Measurements from ENCODE around the gene ZNF184.
A peak's percentile ranks its signal among the peaks of the same experiment; 100 is the strongest.

ZNF184 gene

DNA sequence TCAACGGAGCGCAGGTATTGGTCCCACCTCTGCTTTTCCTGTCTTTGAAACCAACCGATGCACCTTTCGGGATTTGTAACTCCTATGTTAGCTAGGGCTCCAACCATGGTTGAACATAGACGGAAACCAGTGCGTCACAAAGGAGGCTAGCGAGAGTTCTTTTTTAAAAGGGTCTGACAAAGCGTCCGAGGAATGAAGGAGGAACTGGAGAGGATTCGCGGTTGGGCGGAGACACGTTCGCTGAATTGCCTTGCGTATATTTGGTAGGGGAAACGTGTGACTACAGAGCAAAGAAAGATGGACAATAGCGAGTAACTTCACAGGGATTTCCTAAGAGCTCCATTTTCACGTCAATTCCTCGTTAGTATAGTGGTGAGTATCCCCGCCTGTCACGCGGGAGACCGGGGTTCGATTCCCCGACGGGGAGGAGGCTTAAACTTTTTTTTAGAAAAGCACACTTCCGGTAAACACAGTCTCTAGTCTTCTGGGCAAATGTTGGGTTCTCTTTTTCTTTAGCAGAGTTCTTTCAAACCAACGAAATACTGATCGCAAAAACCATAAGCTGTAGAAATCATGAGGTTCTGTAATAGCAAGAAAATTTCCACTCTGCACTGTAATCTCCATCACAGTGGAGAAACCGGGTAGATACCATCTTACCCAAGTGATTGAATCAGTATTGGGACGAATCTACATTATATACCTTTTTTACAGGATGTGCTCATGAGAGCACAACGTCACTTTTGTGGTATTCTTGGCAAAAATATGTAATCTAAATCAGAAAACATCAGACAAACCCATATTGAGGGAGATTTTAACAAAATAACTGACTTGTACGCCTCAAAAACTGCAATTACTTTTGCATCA is 6.6 kb upstream of the ZNF184 start:
- peak; percentile 73 for DNase-seq (ENCODE audit: low spot score)

DNA sequence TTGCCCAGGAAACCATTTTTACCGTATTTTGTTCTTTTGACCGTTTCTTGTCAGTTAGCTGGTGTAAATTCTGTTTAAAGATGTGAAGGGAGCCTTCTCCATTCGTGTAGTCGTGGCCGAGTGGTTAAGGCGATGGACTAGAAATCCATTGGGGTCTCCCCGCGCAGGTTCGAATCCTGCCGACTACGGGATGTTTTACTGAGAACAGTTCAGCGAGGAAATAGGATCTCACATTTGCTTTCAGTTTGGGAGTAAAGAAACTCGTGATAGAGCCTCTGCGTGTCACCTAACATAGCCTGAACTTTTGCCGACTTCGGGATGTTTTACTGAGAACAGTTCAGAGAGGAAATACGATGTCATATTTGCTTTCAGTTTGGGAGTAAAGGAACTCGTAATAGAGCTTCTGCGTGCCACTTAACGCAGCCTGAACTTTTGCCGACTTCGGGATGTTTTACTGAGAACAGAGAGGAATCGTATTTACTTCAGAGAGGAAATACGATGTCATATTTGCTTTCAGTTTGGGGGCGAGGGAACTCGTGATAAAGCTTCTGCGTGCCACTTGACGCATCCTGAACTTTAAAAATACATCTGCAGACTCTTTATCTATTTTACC is 5.9 kb upstream of the ZNF184 start:
- DNase-seq (ENCODE audit: low spot score): peak; percentile 63

DNA sequence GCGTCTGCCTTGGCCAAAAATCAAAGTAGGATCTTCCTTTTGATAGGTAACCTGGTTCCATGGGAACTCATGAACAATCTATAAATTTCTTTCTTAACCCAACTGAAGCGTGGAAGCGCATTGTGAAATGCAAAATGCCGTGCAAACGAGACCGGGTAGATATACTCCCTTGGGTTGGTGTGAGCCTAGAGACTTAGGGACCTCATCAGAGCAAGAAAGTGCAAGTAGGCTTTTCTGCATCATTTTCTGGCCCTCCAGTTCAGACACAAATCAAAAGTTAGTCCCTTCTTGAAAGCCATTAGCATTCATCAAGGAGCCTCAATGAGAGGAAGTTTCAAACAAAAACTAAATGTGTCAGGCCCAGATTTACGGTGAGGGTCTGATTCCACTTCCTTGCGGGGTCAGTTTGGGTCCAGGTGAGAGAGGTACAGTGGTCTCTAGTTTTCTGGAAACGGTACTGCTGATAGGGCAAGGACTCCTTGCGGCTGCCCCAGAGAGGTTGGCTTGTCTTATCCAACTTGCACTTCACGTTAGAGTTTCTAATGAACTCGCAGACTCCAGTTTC is 5.3 kb upstream of the ZNF184 start:
- DNase-seq (ENCODE audit: low spot score): peak; percentile 3

GRCh38 chr6:27477318-27478013 is 4.6 kb upstream of the ZNF184 start:
- DNase-seq (ENCODE audit: low spot score): no peak

GRCh38 chr6:27476090-27476489 is 3.2 kb upstream of the ZNF184 start:
- DNase-seq (ENCODE audit: low spot score): no peak

- DNase-seq (ENCODE audit: low spot score): no peak
Observed at GRCh38 chr6:27474672-27475071, 1.8 kb upstream of the ZNF184 start.

DNA sequence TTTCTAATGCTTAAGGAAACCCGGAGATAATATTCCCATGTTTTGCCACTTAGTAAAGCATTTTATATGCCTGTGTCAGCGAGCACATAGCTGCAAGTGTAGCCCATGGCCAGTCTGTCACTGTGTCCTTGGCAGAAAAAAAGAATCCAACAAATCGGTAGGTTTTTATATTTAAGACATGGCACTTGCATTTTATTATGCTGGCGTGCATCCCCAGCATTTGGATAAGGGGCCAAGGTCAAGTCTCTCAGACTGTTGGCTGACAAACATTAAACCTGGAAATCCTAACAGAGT is 1.2 kb upstream of the ZNF184 start:
- DNase-seq (ENCODE audit: low spot score): no peak

DNA sequence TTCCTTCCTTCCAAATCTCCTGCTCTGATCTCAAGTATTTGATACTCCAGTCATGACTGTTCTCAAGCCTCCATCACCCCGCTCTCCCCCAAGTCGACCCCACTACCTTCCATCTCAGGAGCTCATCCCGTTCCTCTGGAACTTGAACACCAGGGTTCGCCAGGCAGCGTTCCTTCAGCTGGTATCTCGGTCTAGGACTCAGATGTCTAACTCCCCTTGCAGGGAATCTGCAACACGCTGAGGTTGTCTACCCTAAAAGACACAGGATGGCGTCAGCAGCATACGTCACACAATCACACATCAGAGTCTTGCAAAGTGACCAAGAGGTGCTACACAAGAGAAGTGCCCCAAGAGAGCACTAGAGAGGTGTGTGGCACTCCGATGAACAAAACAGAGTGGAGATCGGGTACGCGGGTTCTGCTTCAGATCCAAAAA is 706 bp downstream of the ZNF184 start:
- DNase-seq (ENCODE audit: low spot score): peak; percentile 45

DNA sequence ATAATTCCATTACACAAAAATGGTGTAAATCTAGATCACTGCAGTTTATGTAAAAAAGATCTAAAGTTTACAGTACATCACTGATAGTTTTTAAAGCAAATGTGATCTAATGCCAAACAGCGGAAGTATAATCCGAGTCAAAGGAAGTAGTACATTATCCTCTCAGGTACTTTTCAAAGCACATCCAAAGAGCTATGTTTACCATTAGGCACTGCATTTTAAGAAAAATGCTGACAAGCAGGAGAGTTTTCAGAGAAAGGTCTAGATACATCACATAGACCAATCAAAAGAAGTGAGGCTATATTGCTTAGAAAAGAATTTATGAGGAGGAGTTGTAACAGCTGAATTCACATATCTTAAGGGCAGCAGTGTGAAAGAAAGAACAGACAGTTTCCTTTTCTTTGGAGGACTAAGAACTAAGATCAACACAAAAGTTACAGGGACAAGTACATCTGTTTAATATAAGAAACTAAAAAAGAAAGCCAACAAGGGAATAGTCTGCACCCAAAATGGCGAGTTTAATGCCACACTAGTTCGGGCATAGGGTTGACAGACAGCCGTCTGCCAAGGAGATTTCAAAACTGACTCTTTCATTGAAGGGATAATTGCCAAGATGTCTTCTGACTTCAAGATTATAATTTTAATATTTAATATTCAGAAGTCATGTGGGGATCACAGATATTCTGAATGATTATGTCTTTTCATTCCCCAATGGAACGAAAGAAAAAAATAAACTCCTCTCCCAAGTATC is 1.4 kb downstream of the ZNF184 start:
- peak; percentile 2 for DNase-seq (ENCODE audit: low spot score)

- no peak for DNase-seq (ENCODE audit: low spot score)
Observed at GRCh38 chr6:27470023-27470422, 2.9 kb downstream of the ZNF184 start.

- DNase-seq (ENCODE audit: low spot score): no peak
Observed at GRCh38 chr6:27468334-27468733, 4.6 kb downstream of the ZNF184 start.

- no peak for DNase-seq (ENCODE audit: low spot score)
Observed at GRCh38 chr6:27452496-27452897, 20.4 kb downstream of the ZNF184 start.

GRCh38 chr6:27451660-27452390 is 21.1 kb downstream of the ZNF184 start:
- DNase-seq (ENCODE audit: low spot score): no peak

DNA sequence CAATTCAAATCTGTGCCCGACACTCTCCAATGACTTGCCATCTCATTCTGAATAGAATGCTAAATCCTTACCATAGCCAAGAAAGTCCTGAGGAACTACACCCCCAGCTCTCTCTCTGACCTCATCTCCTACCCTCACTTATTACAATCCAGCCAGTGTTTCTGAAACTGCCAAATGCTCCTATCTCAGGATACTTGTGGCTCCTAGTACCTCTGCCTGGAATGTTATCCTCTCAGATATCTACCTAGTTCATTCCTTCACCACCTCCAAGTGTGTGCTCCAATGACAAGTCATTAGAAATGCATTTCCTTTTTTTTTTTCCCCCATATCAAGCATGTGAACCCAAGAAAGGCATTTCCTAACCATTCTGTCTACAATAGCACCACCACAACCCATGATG is 24.4 kb downstream of the ZNF184 start:
- DNase-seq (ENCODE audit: low spot score): no peak

DNA sequence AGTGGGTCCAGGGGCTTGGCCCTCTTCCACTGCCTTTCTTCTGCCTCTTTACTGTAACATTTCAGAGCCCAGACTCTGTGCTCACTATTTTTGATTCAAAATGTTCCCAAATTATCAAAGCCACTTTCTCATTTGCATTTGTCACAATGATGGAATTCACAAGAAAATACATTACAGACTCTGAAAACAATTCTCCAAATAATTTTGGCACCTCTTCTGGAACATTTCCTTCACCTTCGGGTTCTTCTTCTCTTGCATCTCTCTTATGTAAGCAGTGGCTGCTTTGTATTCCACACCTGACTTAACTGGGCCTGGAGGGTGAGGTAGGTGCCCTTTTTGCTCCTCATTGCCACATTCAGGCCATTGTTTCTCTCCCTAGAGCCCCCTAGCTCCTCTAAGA is 30.0 kb downstream of the ZNF184 start:
- no peak for DNase-seq (ENCODE audit: low spot score)

DNA sequence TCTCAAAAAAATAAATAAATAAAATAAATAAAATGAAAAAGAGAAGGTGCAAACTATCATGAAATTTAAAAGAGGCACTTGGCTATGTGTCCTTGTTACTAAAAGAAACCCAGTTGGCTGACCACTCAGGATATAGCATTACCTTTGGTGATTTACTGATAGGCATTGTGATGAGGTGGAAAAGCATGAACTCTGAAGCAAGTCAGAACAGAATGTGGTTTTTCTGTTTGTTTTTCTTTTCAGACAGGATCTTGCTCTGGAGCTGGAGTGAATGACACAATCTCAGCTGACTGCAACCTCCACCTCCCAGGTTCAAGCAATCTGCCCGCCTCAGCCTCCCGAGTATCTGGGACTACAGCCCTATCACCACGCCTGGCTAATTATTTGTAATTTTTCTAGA is 31.9 kb downstream of the ZNF184 start:
- DNase-seq (ENCODE audit: low spot score): no peak

DNA sequence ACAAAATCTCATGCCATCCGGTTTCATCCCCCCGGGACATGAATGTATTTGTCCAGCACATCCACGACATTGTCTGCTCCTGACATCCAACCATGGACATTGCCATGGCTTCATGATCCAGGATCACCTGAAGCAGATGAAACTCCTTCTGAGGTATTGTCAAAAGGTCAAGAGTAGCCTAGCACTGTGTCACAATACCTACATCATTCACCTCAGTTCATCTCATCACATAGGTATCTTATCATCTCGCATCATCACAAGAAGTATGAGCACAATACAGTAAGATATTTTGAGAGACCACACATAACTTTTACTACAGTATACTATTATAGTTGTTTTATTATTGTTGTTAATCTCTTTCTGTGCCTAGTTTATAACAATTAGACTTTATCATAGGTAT is 33.5 kb downstream of the ZNF184 start:
- DNase-seq (ENCODE audit: low spot score): no peak

GRCh38 chr6:27433714-27434113 is 39.2 kb downstream of the ZNF184 start:
- DNase-seq (ENCODE audit: low spot score): no peak

DNA sequence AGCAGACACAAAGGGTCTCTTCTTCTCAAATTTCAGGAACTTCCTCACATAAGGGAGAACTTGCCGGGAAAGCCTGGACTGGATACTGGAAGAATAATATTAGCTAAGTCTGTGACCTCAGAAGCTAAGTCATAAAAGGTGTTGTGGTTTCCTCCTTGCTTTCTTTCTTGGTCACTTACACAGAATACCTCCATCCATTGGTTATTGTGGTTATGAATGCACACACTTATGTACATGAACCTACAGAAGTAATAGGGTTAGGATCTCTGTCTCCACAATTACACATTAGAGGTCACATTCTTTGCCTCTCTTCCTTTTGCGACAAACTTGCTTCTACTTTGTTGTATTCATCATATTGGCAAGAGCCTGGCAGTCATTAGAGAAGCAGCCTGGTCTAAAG is 43.9 kb downstream of the ZNF184 start:
- DNase-seq (ENCODE audit: low spot score): no peak

DNA sequence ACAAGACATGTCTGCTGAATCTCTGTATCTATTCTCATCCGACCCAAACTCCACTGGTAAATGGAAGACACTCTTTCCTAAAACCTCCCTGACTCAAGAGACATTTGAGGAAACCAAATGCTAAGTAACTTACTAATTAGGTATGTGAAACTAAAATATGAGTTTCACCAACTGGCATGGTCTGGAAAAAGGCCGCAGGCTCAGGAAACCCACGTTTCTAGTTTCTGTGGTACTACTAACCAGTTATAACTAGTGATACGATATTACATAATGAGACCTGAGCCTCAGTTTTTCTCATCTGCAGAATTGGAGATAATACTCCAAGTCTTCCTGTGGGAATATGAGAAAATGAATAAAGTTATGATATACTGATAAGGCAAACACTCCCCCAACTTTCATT is 44.4 kb downstream of the ZNF184 start:
- DNase-seq (ENCODE audit: low spot score): no peak

DNA sequence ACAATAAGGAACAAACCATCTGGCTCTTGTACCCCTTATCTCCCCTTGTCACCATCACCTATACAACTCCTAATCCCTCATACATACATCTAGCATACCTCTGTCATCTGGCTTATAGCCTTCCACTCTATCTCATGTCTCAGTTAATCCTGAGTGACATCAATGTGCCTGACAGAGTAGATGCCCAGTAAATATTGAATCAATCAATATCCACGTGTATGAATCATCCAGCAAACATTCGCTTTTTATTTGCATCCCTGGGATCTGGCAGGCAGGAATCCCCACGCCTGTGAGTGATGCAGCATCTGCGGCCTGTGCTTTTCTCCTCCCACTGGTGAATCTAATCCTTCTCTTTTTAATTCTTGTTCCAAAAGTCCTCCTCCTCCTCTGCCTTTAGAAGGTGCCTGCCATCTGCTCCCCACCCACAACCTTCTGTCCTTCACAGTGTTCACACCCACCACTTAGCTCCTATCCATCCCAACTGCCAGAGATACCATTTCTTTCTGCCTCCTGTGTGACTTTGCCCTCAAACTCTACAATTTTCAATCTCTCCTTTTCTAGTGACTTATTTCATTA is 46.8 kb downstream of the ZNF184 start:
- no peak for DNase-seq (ENCODE audit: low spot score)
